Fibroblast of lung (primary cell): ENCODE results near the gene ARHGAP18. TPM values are rescaled to one million over a fixed set of nuclear protein-coding genes. Genes with fewer than 3 reads are reported as not detected.

ENCODE experiments used
- DNase-seq, 2 donors: peaks; one replicate each; pipeline versions ENCODE4 v3.0.0 to v3.0.0-alpha.2; 2010; ENCODE audit warnings: low read depth in 2 of 2
- H2AFZ ChIP-seq: 2 replicates; pipeline ENCODE4 v1.5.1; 2012; ENCODE audit warnings: low read length, control low read depth, inconsistent platforms
- H3K27ac ChIP-seq: 2 replicates; pipeline ENCODE4 v1.5.1; 2011; ENCODE audit warnings: low read length, control low read depth; ENCODE audit not compliant: insufficient read depth
- H3K27me3 ChIP-seq: 2 replicates; pipeline ENCODE4 v1.5.1; 2011; ENCODE audit warnings: mild to moderate bottlenecking, low read length; ENCODE audit not compliant: control insufficient read depth, insufficient read depth
- H3K36me3 ChIP-seq: 2 replicates; pipeline ENCODE4 v1.5.1; 2011; ENCODE audit warnings: low read length; ENCODE audit not compliant: control insufficient read depth, insufficient read depth
- H3K4me1 ChIP-seq: 2 replicates; pipeline ENCODE4 v1.5.1; 2011; ENCODE audit warnings: low read length; ENCODE audit not compliant: control insufficient read depth, insufficient read depth; ENCODE audit errors: extremely low read depth
- H3K4me2 ChIP-seq: 2 replicates; pipeline ENCODE4 v1.5.1; 2011; ENCODE audit warnings: low read length, control low read depth; ENCODE audit not compliant: insufficient read depth; ENCODE audit errors: extremely low read depth
- H3K4me3 ChIP-seq, 4 experiments: fragments of 200-600 bp in 1 of 4; sonication (generic) in 1 of 4; replicated peaks in 1 of 4; 2 replicates each; pipeline ENCODE4 v1.5.1; 2011 to 2016; ENCODE audit warnings: low read length in 4 of 4, low read depth in 3 of 4, mild to moderate bottlenecking in 3 of 4, control low read depth in 2 of 4, inconsistent platforms in 1 of 4, mixed read lengths in 1 of 4; ENCODE audit not compliant: insufficient read depth in 1 of 4; ENCODE audit errors: control extremely low read depth in 1 of 4
- H3K79me2 ChIP-seq: 2 replicates; pipeline ENCODE4 v1.5.1; 2012; ENCODE audit warnings: mild to moderate bottlenecking, low read length, inconsistent platforms; ENCODE audit not compliant: control insufficient read depth, insufficient read depth
- H3K9ac ChIP-seq: 2 replicates; pipeline ENCODE4 v1.5.1; 2011; ENCODE audit warnings: mild to moderate bottlenecking, low read length, control low read depth; ENCODE audit not compliant: insufficient read depth
- H3K9me3 ChIP-seq: 2 replicates; pipeline ENCODE4 v1.5.1; 2012; ENCODE audit warnings: low read depth, low read length; ENCODE audit not compliant: control insufficient read depth, insufficient read depth
- H4K20me1 ChIP-seq: 2 replicates; pipeline ENCODE4 v1.5.1; 2011; ENCODE audit warnings: low read length; ENCODE audit not compliant: control insufficient read depth, insufficient read depth; ENCODE audit errors: extremely low read depth
- CTCF ChIP-seq, 2 donors: IDR thresholded peaks in 1 of 2; conservative IDR thresholded peaks in 1 of 2; 1 replicate in 1 of 2; 2 replicates in 1 of 2; pipeline ENCODE4 v1.5.1; 2011 to 2012; ENCODE audit warnings: low read length in 2 of 2, control low read depth in 1 of 2, inconsistent platforms in 1 of 2, low read depth in 1 of 2, mild to moderate bottlenecking in 1 of 2
- EZH2 ChIP-seq: IDR thresholded peaks from 2 replicates; pipeline ENCODE4 v1.5.1; 2012; ENCODE audit warnings: low read length, control low read depth, mild to moderate bottlenecking; ENCODE audit errors: missing control alignments
- polyA plus RNA-seq, 2 donors: library from polyadenylated mRNA; depleted of rRNA in 1 of 2; stranded (reverse) in 1 of 2; unstranded in 1 of 2; fragments of >200 nt; gene quantifications; 2 replicates each; pipeline ENCODE4 v1.2.1, GENCODE V29; 2011 to 2012; ENCODE audit warnings: missing spikeins in 1 of 2
- total RNA-seq: library from RNA; depleted of rRNA; stranded (reverse); fragments of >200 nt; gene quantifications from 2 replicates; pipeline ENCODE4 v1.2.1, GENCODE V29; 2014

Gene ARHGAP18
- total and polyA plus RNA-seq, 2 donors (not counting 1 experiment from before 2014, with no cell fraction given), result 18.6 to 38.3 TPM

- H4K20me1 ChIP-seq, result no peaks in the 10 kb centered on the region
- H3K27ac ChIP-seq, result no peak overlapping the region
- H2AFZ ChIP-seq, result no peak overlapping the region
- no peaks in the 10 kb centered on the region for H3K9me3 ChIP-seq
- no peak for TF ChIP-seq EZH2
- no peak for TF ChIP-seq CTCF (conservative IDR thresholded peaks at IDR 0.05 in 1 of 2, IDR thresholded peaks at IDR 0.05 in 1 of 2; ENCODE audit: low read depth in 1 of 2, low read length in 2 of 2)
- no peaks in the 10 kb centered on the region for H3K27me3 ChIP-seq
- H3K4me1 ChIP-seq, result no peaks in the 10 kb centered on the region
- H3K36me3 ChIP-seq, result no peaks in the 10 kb centered on the region
- no peak overlapping the region for H3K4me2 ChIP-seq
- no peak for DNase-seq
- H3K9ac ChIP-seq, result no peak overlapping the region
- no peak overlapping the region for H3K4me3 ChIP-seq
- H3K79me2 ChIP-seq, result no peaks in the 10 kb centered on the region
These were observed 163.3 kb downstream of the ARHGAP18 start for GRCh38 chr6:129546702-129547101.

- Histone ChIP-seq H2AFZ (no peak overlapping the region), H3K4me2 (no peak overlapping the region), H3K36me3 (no peaks in the 10 kb centered on the region), H4K20me1 (no peaks in the 10 kb centered on the region), H3K9ac (no peak overlapping the region), H3K27ac (no peak overlapping the region), H3K4me1 (no peaks in the 10 kb centered on the region), H3K79me2 (no peaks in the 10 kb centered on the region), H3K9me3 (no peaks in the 10 kb centered on the region), H3K27me3 (no peaks in the 10 kb centered on the region), H3K4me3 (no peak overlapping the region)
- DNase-seq, result no peak
- TF ChIP-seq EZH2 (no peak), CTCF (conservative IDR thresholded peaks at IDR 0.05 in 1 of 2, IDR thresholded peaks at IDR 0.05 in 1 of 2; ENCODE audit: low read depth in 1 of 2, low read length in 2 of 2) (no peak)
These were observed 164.9 kb downstream of the ARHGAP18 start for GRCh38 chr6:129544892-129545612.

GRCh38 chr6:129543981-129544380 is 166.0 kb downstream of the ARHGAP18 start:
- DNase-seq, result peak; percentile 16 to 30
- no peak overlapping the region for H3K4me3 ChIP-seq

More at GRCh38 chr6:129543981-129544380, 166.0 kb downstream of the ARHGAP18 start:
- no peaks in the 10 kb centered on the region for H3K9me3 ChIP-seq
- H3K36me3 ChIP-seq, result peaks cover under 1% of the 10 kb centered on the region
- no peak overlapping the region for H3K4me2 ChIP-seq
- H3K4me1 ChIP-seq, result no peaks in the 10 kb centered on the region
- no peak overlapping the region for H3K9ac ChIP-seq
- H3K27ac ChIP-seq, result no peak overlapping the region
- TF ChIP-seq EZH2 (no peak), CTCF (conservative IDR thresholded peaks at IDR 0.05 in 1 of 2, IDR thresholded peaks at IDR 0.05 in 1 of 2; ENCODE audit: low read depth in 1 of 2, low read length in 2 of 2) (no peak)
- no peaks in the 10 kb centered on the region for H3K79me2 ChIP-seq
- no peaks in the 10 kb centered on the region for H3K27me3 ChIP-seq
- H4K20me1 ChIP-seq, result no peaks in the 10 kb centered on the region
- H2AFZ ChIP-seq, result no peak overlapping the region
